ENCODE data around the gene DHX16.

The DHX16 gene

DNA sequence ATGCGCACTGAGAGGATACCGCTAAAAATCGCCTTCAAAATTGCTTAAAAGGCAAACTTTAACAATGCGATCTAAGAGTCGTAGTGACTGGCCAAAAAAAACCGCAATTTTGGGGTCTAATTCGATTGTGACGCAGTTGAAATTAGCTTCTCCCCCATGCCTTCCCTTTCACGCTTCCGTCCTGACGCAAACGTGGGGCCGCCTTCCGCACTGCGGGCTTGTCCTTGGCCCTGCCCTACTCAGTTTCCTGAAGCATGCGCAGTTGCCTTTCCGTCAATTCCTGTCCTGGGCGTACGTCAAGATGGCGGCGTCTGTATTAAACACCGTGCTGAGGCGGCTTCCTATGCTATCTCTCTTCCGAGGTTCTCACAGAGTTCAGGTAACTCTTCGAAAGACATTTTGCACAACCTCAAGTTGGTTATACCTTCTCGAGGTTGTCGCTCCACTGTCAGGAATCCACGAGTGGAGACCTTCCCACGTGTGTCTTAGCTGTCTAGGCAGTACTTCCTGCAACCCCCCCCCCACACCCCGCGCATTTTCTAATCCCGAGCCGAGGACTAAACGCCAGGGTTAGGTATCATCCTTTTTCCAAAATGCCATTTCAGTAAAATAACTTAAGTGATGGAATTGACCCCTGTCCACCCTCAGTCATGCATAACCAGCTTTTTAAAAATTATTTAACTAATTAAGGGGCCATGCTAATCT lies 55.1 kb downstream of the DHX16 start, which contains the start of gene MRPS18B:
MRPS18B (plus strand) TSS at position 276 of the 705 bp plus-strand sequence; CDS start at position 302, 26 bp downstream.
- peaks cover 86% of the 10 kb centered on the region for H3K36me3 Mint-ChIP-seq (ENCODE audit: insufficient read depth)
- ATAC-seq (replicated peaks): peak; percentile 74

DNA sequence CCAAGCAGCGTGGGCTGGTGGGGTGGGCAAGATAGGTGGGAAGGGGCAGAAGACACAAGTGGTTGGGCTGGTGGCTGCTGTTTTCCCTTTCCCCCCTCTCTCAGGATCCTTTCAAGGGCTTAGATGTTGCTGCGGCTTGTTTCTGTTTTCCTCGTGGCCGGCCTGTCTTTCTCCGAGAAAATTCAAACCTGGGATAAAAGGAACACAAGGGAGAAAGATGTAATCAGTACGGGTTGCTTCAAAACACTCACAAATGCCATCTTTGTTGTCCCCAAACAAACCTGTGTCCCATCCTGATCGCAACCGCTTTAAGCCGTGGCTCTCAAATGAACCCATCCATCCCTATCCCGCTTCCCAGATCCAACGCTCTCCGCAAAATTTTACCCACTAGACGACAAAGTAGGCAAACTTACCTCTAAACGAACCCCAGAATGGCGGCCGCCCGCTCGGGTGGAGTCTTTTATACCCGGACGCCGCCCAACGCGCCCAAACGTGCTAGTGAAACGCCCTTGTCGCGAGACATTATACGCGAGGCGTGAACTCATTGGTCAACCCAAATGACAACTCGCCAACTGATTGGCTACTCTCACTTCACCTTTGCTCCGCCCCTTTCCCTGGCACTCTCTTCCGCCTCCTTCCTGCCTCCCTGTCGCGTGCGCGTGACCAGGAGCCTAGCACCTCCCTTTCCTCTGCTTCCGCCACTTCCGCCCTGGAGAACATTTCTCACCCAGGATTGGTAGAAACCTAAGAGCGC lies 55.8 kb downstream of the DHX16 start, which contains the start of gene PPP1R10:
PPP1R10 (minus strand) TSS at position 433 of the 754 bp plus-strand sequence. CDS start 7,299 bp downstream, outside the sequence.
- H3K4me1 Mint-ChIP-seq (ENCODE audit: low read depth in 2 of 2): peaks cover 28 to 33% of the 10 kb centered on the region in 2 donors
- H3K36me3 Mint-ChIP-seq (ENCODE audit: insufficient read depth): peaks cover 78% of the 10 kb centered on the region
- ATAC-seq (replicated peaks) (peak; percentile 72), DNase-seq (peak; percentile 97 to 98 (median 97))
- H3K27me3 Mint-ChIP-seq: no peaks in the 10 kb centered on the region
- peak within 1 kb of the TSS; percentile 100 for H3K27ac Mint-ChIP-seq
- peak within 1 kb of the TSS; percentile 95 to 97 for H3K4me3 Mint-ChIP-seq
- no peaks in the 10 kb centered on the region for H3K9me3 Mint-ChIP-seq

More for the DNA sequence above, 55.1 kb downstream of the DHX16 start, which contains the start of gene MRPS18B:
- Mint-ChIP-seq H3K9me3 (no peaks in the 10 kb centered on the region), H3K4me1 (ENCODE audit: low read depth in 2 of 2) (peaks cover 26 to 30% of the 10 kb centered on the region in 2 donors), H3K27me3 (no peaks in the 10 kb centered on the region), H3K4me3 (peak within 1 kb of the TSS; percentile 95 to 97), H3K27ac (peak within 1 kb of the TSS; percentile 100)
- DNase-seq: peak; percentile 95 to 98 (median 95)

GRCh38 chr6:30615958-30616810 lies 56.6 kb downstream of the DHX16 start:
- peak; percentile 3 for ATAC-seq (replicated peaks)
- Mint-ChIP-seq H3K4me1 (ENCODE audit: low read depth in 2 of 2) (peaks cover 36 to 41% of the 10 kb centered on the region in 2 donors), H3K27ac (peak overlapping the region; percentile 100)

DNA sequence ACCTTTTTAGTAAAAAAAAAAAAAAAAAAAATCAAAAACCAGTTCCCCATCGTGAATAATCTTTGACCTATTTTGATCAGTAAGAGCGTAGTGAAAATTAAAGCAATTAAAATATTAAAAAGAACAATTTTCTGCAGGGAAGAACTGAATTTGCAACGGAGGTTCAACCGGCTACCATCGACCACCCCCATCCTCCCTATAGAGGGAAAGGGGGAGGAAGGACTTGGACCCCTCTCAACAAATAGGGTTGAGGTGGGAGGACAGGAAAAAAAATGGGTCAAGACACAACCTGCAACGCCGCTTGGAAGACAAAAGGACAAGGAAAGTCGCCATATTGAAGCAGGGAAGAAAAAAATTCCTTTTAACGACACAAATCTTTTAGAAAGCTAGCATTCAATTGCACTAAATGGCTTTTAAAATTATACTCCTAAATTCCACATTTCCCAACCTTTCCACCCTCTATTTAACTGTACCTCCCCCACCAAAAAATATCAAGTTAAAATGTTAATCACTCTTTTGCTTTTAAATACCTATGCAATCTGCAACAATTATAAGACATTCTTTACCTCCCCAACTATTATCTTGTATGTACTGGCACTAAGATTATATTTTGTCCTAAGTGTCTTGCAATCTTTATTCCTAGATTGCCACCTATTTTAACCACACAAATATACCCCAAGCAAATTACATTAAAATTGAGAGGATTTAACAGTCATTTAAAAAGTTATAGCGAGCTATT lies 57.4 kb downstream of the DHX16 start:
- peak; percentile 38 to 45 (median 43) for DNase-seq
- Mint-ChIP-seq H3K9me3 (no peaks in the 10 kb centered on the region), H3K4me3 (peak overlapping the region; percentile 95 to 97), H3K4me1 (ENCODE audit: low read depth in 2 of 2) (peaks cover 41 to 48% of the 10 kb centered on the region in 2 donors), H3K27me3 (no peaks in the 10 kb centered on the region), H3K27ac (peak overlapping the region; percentile 100), H3K36me3 (ENCODE audit: insufficient read depth) (peaks cover 66% of the 10 kb centered on the region)
- no peak for ATAC-seq (replicated peaks)

More at GRCh38 chr6:30615958-30616810, 56.6 kb downstream of the DHX16 start:
- Mint-ChIP-seq H3K36me3 (ENCODE audit: insufficient read depth) (peaks cover 72% of the 10 kb centered on the region), H3K27me3 (no peaks in the 10 kb centered on the region), H3K9me3 (no peaks in the 10 kb centered on the region), H3K4me3 (peak overlapping the region; percentile 95 to 97)
- DNase-seq: peak; percentile 41 to 50 (median 45)

- Mint-ChIP-seq H3K36me3 (ENCODE audit: insufficient read depth) (peaks cover 66% of the 10 kb centered on the region), H3K9me3 (no peaks in the 10 kb centered on the region), H3K27me3 (no peaks in the 10 kb centered on the region), H3K4me3 (peak overlapping the region; percentile 95 to 97), H3K27ac (peak overlapping the region; percentile 100), H3K4me1 (ENCODE audit: low read depth in 2 of 2) (peaks cover 43 to 53% of the 10 kb centered on the region in 2 donors)
- ATAC-seq (replicated peaks) (peak; percentile 59), DNase-seq (peak; percentile 86 to 88 (median 87))
Measured at GRCh38 chr6:30614843-30615218, 58.0 kb downstream of the DHX16 start.

DNA sequence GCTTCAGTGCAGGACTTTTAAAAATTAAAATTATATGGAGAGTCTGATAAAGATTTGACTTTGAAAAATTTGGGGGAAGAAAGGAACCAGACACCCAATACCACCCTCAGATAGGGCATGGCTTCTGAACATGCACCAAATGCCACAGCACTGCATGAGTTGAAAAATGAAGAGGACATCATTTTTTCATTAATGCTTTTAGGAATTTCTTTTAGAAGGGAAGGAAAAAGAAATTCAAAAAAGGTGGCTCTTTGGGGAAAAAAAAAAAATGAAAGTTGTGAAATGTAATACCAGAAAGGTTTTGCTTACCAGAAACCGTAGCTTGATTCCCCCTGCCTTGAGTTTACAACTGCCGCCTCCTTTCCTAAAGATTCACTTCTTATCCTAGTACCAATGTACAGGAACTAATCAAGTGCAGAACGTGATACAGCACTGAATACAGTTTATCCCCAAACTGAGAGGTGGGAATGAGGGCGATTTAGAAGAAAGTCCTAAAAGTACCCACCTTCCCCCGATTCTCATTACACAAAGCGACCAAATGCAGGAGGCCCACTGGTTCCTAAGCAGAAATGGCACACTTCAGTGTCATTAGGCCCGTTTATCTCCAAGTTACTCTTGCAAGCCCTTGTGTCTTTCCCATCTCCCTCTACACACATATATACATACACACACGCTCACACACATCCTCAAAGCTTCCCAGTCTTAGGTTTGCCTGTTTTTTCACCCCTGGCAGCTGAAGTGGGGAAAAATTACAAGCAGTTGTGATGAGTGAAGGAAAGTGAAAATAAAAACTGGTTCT lies 58.6 kb downstream of the DHX16 start:
- peaks cover 49 to 59% of the 10 kb centered on the region in 2 donors for H3K4me1 Mint-ChIP-seq (ENCODE audit: low read depth in 2 of 2)
- H3K27ac Mint-ChIP-seq: peak overlapping the region; percentile 100
- H3K9me3 Mint-ChIP-seq: no peaks in the 10 kb centered on the region
- no peaks in the 10 kb centered on the region for H3K27me3 Mint-ChIP-seq
- peaks cover 66% of the 10 kb centered on the region for H3K36me3 Mint-ChIP-seq (ENCODE audit: insufficient read depth)
- peak in 1 of 3 experiments; percentile 24 for DNase-seq
- no peak for ATAC-seq (replicated peaks)
- H3K4me3 Mint-ChIP-seq: peak overlapping the region; percentile 95 to 97

DNA sequence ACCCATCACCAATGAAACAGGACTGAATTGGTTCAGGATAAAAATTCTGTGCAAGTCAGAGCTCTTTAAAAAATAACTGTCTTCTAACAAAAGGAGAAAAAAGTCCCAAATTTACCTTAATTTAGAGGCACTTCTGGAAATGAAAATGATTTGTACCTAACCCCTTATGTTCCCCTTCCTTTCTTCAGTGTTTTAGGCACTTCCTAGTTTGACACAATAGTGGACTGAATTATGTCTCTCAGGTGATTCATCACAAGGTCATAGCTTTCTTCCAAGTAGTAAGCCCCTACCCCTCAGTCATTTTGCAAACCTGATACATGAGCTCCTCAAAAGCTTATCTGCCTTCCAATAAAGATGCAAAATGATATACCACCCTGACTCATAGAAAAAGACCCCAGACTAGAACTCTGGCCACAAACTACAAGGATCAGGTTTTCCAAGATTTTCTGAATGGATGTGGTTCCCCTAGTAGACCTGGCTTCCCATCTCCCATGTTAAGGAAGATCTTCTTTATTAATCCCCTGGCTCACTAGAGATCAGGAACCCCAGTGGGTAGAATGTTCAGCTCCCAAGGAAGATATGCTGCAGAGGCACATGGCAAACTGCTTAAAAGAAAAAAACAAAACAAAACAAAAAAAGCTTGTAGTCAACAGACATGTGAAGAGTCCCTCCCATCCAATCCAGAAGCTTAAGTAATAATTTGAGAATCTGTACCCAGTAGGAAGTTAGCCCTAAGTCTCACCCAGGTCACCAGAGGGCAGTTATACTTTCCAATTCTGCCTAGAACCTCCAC lies 59.4 kb downstream of the DHX16 start:
- DNase-seq (no peak), ATAC-seq (replicated peaks) (no peak)
- Mint-ChIP-seq H3K4me1 (ENCODE audit: low read depth in 2 of 2) (peaks cover 50 to 54% of the 10 kb centered on the region in 2 donors), H3K27ac (peak overlapping the region; percentile 100), H3K9me3 (no peaks in the 10 kb centered on the region), H3K4me3 (peak overlapping the region; percentile 34 to 97), H3K27me3 (no peaks in the 10 kb centered on the region), H3K36me3 (ENCODE audit: insufficient read depth) (peaks cover 67% of the 10 kb centered on the region)

- peak overlapping the region; percentile 87 to 100 for H3K27ac Mint-ChIP-seq
- H3K27me3 Mint-ChIP-seq: no peaks in the 10 kb centered on the region
- DNase-seq (no peak), ATAC-seq (replicated peaks) (no peak)
- no peak overlapping the region for H3K4me3 Mint-ChIP-seq
- H3K4me1 Mint-ChIP-seq (ENCODE audit: low read depth in 2 of 2): peaks cover 47 to 53% of the 10 kb centered on the region in 2 donors
- H3K9me3 Mint-ChIP-seq: no peaks in the 10 kb centered on the region
- peaks cover 68% of the 10 kb centered on the region for H3K36me3 Mint-ChIP-seq (ENCODE audit: insufficient read depth)
Measured at GRCh38 chr6:30612687-30613248, 60.0 kb downstream of the DHX16 start.

GRCh38 chr6:30612213-30612612 lies 60.6 kb downstream of the DHX16 start:
- Mint-ChIP-seq H3K9me3 (no peaks in the 10 kb centered on the region), H3K4me3 (no peak overlapping the region), H3K27ac (peak overlapping the region; percentile 87 to 92), H3K27me3 (no peaks in the 10 kb centered on the region), H3K36me3 (ENCODE audit: insufficient read depth) (peaks cover 68% of the 10 kb centered on the region), H3K4me1 (ENCODE audit: low read depth in 2 of 2) (peaks cover 51 to 58% of the 10 kb centered on the region in 2 donors)
- no peak for ATAC-seq (replicated peaks)
- DNase-seq: no peak

DNA sequence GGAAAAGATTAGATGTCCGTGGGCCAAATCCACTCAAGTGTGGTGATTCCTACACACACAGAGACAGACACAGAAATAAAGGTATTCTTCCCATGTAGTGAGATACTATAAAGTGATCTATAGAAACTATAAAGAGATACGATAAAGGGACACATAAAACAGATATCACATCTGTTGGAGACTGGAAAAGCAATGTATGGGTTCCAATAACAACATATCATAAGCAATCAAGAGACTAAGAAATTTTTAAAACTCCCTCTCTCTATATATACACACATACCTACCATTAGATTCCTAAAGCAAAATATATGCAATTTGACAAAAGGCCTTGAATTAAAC lies 61.0 kb downstream of the DHX16 start:
- Mint-ChIP-seq H3K4me3 (no peak overlapping the region), H3K36me3 (ENCODE audit: insufficient read depth) (peaks cover 68% of the 10 kb centered on the region), H3K9me3 (no peaks in the 10 kb centered on the region), H3K27me3 (no peaks in the 10 kb centered on the region), H3K27ac (peak overlapping the region; percentile 87 to 92), H3K4me1 (ENCODE audit: low read depth in 2 of 2) (peaks cover 49 to 55% of the 10 kb centered on the region in 2 donors)
- no peak for ATAC-seq (replicated peaks)
- DNase-seq: no peak

Measured in effector memory CD8-positive, alpha-beta T cell (primary cell).